ENCODE results near the gene KLRC4. TPM values are rescaled to one million over a fixed set of nuclear protein-coding genes. Genes with fewer than 3 reads are reported as not detected.

The KLRC4 gene, protein sequence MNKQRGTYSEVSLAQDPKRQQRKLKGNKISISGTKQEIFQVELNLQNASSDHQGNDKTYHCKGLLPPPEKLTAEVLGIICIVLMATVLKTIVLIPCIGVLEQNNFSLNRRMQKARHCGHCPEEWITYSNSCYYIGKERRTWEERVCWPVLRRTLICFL
- not detected for total RNA-seq

DNA sequence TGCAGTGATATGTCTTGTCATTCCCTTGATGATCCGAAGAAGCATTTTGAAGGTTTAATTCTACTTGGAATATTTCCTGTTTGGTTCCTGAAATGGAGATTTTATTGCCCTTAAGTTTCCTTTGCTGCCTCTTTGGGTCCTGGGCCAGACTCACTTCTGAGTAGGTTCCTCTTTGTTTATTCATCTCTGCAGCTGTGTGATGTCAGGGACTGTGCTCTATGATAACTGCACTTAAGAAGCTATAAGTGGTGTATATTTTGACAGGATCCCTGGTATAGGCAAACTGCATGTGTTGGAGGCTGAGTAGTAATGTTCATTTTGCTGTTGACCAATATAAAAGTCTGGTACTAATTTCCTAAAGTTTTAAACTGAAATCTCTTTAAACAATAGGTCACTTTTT lies at the start of gene KLRC4:
TSS of gene KLRC4 (minus strand) at position 366 of the 400 bp plus-strand sequence. CDS start at position 184, 182 bp downstream.
- H3K4me1 ChIP-seq: no peaks in the 10 kb centered on the region
- H3K4me3 ChIP-seq: no peak within 1 kb of the TSS
- peaks cover 0 to 7% of the 10 kb centered on the region in 2 donors for H3K9me3 ChIP-seq
- H3K27me3 ChIP-seq: no peaks in the 10 kb centered on the region
- DNase-seq (ENCODE audit: low spot score): no peak
- no peaks in the 10 kb centered on the region for H3K36me3 ChIP-seq
- no peak within 1 kb of the TSS for H3K27ac ChIP-seq
- TF ChIP-seq, protein P1, sequence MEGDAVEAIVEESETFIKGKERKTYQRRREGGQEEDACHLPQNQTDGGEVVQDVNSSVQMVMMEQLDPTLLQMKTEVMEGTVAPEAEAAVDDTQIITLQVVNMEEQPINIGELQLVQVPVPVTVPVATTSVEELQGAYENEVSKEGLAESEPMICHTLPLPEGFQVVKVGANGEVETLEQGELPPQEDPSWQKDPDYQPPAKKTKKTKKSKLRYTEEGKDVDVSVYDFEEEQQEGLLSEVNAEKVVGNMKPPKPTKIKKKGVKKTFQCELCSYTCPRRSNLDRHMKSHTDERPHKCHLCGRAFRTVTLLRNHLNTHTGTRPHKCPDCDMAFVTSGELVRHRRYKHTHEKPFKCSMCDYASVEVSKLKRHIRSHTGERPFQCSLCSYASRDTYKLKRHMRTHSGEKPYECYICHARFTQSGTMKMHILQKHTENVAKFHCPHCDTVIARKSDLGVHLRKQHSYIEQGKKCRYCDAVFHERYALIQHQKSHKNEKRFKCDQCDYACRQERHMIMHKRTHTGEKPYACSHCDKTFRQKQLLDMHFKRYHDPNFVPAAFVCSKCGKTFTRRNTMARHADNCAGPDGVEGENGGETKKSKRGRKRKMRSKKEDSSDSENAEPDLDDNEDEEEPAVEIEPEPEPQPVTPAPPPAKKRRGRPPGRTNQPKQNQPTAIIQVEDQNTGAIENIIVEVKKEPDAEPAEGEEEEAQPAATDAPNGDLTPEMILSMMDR (IDR thresholded peaks at IDR 0.05): no peak

GRCh38 chr12:10457760-10458159 lies 48.2 kb upstream of the KLRC4 start:
- no peak for DNase-seq (ENCODE audit: low spot score)
- Histone ChIP-seq H3K4me1 (no peaks in the 10 kb centered on the region), H3K36me3 (no peaks in the 10 kb centered on the region), H3K4me3 (no peak overlapping the region), H3K9me3 (peaks cover 10 to 40% of the 10 kb centered on the region in 2 donors), H3K27ac (no peak overlapping the region), H3K27me3 (no peaks in the 10 kb centered on the region)
- TF ChIP-seq, protein P1 (IDR thresholded peaks at IDR 0.05): no peak

DNA sequence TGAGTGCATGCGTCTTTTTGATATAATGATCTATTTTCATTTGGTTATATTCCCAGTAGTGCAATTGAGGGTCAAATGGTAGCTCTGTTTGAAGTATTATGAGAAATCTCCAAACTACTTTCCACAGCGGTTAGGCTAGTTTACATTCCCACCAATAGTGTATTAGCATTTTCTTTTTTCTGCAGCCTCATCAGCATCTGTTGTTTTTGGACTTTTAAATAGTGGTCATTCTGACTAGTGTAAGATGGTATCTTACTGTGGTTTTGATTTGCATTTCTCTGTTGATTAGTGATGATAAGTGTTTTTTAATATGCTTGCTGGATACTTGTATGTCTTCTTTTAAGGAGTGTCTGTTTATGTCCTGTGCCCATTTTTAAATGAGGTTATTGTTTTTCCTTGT lies 47.3 kb upstream of the KLRC4 start:
- TF ChIP-seq, protein P1 (IDR thresholded peaks at IDR 0.05): no peak
- no peaks in the 10 kb centered on the region for H3K4me1 ChIP-seq
- DNase-seq (ENCODE audit: low spot score): no peak
- H3K27ac ChIP-seq: no peak overlapping the region
- H3K36me3 ChIP-seq: no peaks in the 10 kb centered on the region
- no peaks in the 10 kb centered on the region for H3K27me3 ChIP-seq
- no peak overlapping the region for H3K4me3 ChIP-seq
- peaks cover 10 to 40% of the 10 kb centered on the region in 2 donors for H3K9me3 ChIP-seq

DNA sequence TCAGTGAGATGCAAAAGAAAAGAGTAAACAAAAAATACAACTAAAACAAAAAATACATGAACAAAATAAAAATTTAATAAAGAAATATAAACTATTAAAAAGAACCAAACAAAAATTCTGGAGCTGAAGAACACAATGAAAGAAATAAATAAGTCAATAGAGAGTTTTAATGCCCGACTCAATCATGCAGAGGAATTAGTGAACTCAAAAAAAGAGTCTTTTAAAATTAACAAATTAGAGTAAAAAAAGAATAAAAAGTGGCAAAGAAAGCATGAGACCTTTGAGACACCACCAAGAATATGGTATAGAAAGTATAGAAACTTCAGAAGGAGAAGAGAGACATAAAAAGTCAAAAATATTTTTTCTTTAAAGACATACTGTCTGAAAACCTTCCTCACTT lies 46.2 kb upstream of the KLRC4 start:
- TF ChIP-seq, protein P1 (IDR thresholded peaks at IDR 0.05): no peak
- Histone ChIP-seq H3K4me3 (no peak overlapping the region), H3K4me1 (no peaks in the 10 kb centered on the region), H3K9me3 (peaks cover 10 to 40% of the 10 kb centered on the region in 2 donors), H3K27ac (no peak overlapping the region), H3K27me3 (no peaks in the 10 kb centered on the region), H3K36me3 (no peaks in the 10 kb centered on the region)
- no peak for DNase-seq (ENCODE audit: low spot score)

DNA sequence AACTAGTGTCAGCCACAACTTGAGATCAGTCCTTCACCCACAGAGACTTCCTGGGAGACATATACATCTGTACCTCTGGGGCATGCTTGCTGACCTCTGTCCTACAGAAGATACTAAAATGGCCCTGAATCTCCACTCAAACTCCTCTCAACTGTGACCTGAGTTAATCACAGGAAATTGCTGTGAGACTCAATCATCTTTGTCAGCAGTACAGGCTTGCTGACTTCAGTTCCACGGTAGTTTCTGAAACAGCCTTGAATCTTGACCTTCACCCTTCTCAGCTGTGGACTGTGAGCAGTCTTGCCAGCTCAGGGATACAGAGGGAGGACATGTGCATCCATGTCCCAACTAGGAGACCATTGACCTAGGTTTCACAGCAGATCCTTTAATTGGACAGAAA lies 45.0 kb upstream of the KLRC4 start:
- no peaks in the 10 kb centered on the region for H3K27me3 ChIP-seq

More for the DNA sequence above, 45.0 kb upstream of the KLRC4 start:
- Histone ChIP-seq H3K27ac (no peak overlapping the region), H3K4me3 (no peak overlapping the region), H3K4me1 (no peaks in the 10 kb centered on the region), H3K36me3 (no peaks in the 10 kb centered on the region), H3K9me3 (peaks cover 10 to 40% of the 10 kb centered on the region in 2 donors)
- TF ChIP-seq, protein P1 (IDR thresholded peaks at IDR 0.05): no peak
- no peak for DNase-seq (ENCODE audit: low spot score)
